Testis (tissue), 2 donors: ENCODE measurements around the gene ATG7.

Experiments
- POLR2A ChIP-seq: fragments of 450-650 bp; IDR thresholded peaks from one replicate; pipeline ENCODE4 v1.6.1; 2017; ENCODE audit warnings: antibody characterized with exemption, mild to moderate bottlenecking, moderate library complexity
- TF ChIP-seq, protein P1 (sequence below), 3 experiments: fragments of 450-650 bp in 2 of 3; fragments of 200-600 bp in 1 of 3; sonication (generic) in 1 of 3; IDR thresholded peaks; one replicate each; pipeline ENCODE4 v1.5.1; 2016 to 2019; ENCODE audit warnings: antibody characterized with exemption in 3 of 3, mild to moderate bottlenecking in 2 of 3, moderate library complexity in 1 of 3

DNA sequence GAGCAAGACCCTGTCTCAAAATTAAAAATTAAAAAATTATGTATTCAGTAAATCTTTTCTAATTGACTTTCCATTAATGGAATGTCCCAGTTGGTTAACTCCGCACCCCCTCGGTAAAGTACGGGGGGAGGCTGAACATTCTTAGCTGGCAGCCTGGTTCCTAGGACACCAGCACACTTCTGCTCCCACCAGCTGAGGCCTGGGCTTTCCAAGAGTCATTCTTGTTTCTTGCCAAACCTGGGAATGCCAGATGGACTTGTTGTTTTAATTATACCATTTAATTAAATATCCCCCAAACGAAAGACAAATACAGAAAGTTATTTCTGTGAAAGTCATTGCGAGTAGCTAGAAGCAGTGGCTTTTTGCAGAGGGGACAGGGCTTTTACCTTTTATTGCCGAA is 192.2 kb downstream of the ATG7 start:
- TF ChIP-seq, protein P1, sequence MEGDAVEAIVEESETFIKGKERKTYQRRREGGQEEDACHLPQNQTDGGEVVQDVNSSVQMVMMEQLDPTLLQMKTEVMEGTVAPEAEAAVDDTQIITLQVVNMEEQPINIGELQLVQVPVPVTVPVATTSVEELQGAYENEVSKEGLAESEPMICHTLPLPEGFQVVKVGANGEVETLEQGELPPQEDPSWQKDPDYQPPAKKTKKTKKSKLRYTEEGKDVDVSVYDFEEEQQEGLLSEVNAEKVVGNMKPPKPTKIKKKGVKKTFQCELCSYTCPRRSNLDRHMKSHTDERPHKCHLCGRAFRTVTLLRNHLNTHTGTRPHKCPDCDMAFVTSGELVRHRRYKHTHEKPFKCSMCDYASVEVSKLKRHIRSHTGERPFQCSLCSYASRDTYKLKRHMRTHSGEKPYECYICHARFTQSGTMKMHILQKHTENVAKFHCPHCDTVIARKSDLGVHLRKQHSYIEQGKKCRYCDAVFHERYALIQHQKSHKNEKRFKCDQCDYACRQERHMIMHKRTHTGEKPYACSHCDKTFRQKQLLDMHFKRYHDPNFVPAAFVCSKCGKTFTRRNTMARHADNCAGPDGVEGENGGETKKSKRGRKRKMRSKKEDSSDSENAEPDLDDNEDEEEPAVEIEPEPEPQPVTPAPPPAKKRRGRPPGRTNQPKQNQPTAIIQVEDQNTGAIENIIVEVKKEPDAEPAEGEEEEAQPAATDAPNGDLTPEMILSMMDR (IDR thresholded peaks at IDR 0.05), result no peak
- TF ChIP-seq POLR2A, result no peak
